Small intestine (tissue), 7 donors: ENCODE data around the gene AGPAT3. TPM values are rescaled to one million over a fixed set of nuclear protein-coding genes. Genes with fewer than 3 reads are reported as not detected.
"Not testable (repeated sequence)": the region's sequence is repeated elsewhere in the genome, so short reads cannot be mapped to it uniquely, and the experiment has no call there.

Source experiments
- DNase-seq, 2 donors: peaks; one replicate each; pipeline versions ENCODE4 v3.0.0 to v3.0.0-alpha.2; 2013
- FAIRE-seq: peaks from 2 replicates; lab custom pipeline; 2012; peaks lifted over from hg19 to GRCh38; lab: Jason Lieb, UNC
- H3K27ac ChIP-seq, 3 donors: one replicate each; pipeline ENCODE4 v1.5.1; 2013; ENCODE audit warnings: low read length in 2 of 3, mild to moderate bottlenecking in 2 of 3, control low read depth in 1 of 3, inconsistent platforms in 1 of 3, low read depth in 1 of 3, moderate library complexity in 1 of 3
- H3K27me3 ChIP-seq, 3 donors: one replicate each; pipeline ENCODE4 v1.6.1; 2013; ENCODE audit warnings: low read length in 3 of 3, inconsistent platforms in 1 of 3; ENCODE audit not compliant: control insufficient read depth in 3 of 3, insufficient read depth in 3 of 3
- H3K36me3 ChIP-seq, 3 donors: one replicate each; pipeline ENCODE4 v1.6.1; 2013; ENCODE audit warnings: low read length in 3 of 3, inconsistent platforms in 1 of 3, low read depth in 1 of 3, mild to moderate bottlenecking in 1 of 3, moderate library complexity in 1 of 3; ENCODE audit not compliant: control insufficient read depth in 3 of 3, insufficient read depth in 2 of 3
- H3K4me1 ChIP-seq, 3 donors: one replicate each; pipeline ENCODE4 v1.6.1; 2013; ENCODE audit warnings: low read length in 2 of 3, inconsistent platforms in 1 of 3, low read depth in 1 of 3, mild to moderate bottlenecking in 1 of 3, moderate library complexity in 1 of 3; ENCODE audit not compliant: control insufficient read depth in 3 of 3, insufficient read depth in 2 of 3
- H3K4me3 ChIP-seq, 3 donors: one replicate each; pipeline ENCODE4 v1.5.1; 2013; ENCODE audit warnings: low read length in 3 of 3, control low read depth in 1 of 3, inconsistent platforms in 1 of 3, low read depth in 1 of 3, mild to moderate bottlenecking in 1 of 3, moderate library complexity in 1 of 3
- H3K9me3 ChIP-seq, 2 donors: one replicate each; pipeline ENCODE4 v1.6.1; 2013; ENCODE audit warnings: low read depth in 1 of 2, low read length in 1 of 2; ENCODE audit not compliant: control insufficient read depth in 2 of 2, insufficient read depth in 1 of 2
- WGBS, 3 donors: extraction: QIAGEN DNeasy Blood & Tissue Kit; methylation state at CpG; one replicate each; pipeline ENCODE4 v1.1.7; 2013; 5-methylcytosine and 5-hydroxymethylcytosine counted together
- polyA plus RNA-seq, 4 donors: library from polyadenylated mRNA; stranded (reverse) in 3 of 4; unstranded in 1 of 4; fragments of 200-250 nt in 3 of 4; fragments of 120-200 nt in 1 of 4; gene quantifications; one replicate each; pipeline versions ENCODE4 v1.2.1 to v1.2.3, GENCODE V29; 2013
- donor health status: healthy with polysubstance abuse.
- donor health status: control.
- donor health status: control.
- donor health status: Bipolar disorder and iron deficiency.
- donor health status: healthy.

Gene AGPAT3
- polyA plus RNA-seq, 4 donors: 21.3 to 93.2 (median 42.8) TPM

DNA sequence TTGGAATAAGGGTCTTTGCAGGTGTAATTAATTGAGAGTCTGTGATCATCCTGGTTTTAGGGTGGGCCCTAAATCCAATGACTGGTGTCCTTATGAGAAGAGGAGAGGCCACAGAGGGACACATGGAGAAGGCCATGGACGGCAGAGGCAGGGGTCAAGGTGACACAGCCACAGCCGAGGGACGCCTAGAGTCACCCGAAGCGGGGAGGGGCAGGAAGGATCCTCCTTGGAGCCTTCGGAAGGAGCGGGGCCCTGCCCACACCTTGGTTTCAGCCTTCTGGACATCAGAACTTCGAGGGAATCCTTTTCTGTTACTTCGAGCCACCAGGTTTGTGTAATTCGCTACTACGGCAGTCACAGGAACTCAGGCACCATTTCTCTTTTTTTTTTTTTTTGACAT, 44.6 kb upstream of the AGPAT3 start:
- WGBS, 3 donors: 88 to 91% (median 89%) methylated on average over 10 to 11 of the region's 11 CpGs
- no peak for DNase-seq

DNA sequence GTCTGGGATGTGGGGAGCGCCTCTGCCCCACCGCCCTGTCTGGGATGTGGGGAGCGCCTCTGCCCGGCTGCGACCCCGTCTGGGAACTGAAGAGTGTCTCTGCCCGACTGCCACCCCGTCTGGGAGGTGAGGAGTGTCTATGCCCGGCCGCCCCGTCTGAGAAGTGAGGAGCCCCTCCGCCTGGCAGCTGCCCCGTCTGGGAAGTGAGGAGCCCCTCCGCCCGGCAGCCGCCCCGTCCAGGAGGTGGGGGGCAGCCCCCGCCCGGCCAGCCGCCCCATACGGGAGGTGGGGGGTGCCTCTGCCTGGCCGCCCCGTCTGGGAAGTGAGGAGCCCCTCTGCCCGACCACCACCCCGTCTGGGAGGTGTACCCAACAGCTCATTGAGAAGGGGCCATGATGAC, 42.9 kb upstream of the AGPAT3 start:
- not testable (repeated sequence) for H3K27ac ChIP-seq, H3K4me1 ChIP-seq, H3K36me3 ChIP-seq, H3K4me3 ChIP-seq, FAIRE-seq, DNase-seq
- H3K9me3 ChIP-seq: peaks cover 0 to 11% of the 10 kb centered on the region in 2 donors
- H3K27me3 ChIP-seq: peaks cover 0 to 19% (median 3%) of the 10 kb centered on the region in 3 donors
- whole genome bisulfite sequencing, 3 donors: 94 to 97% (median 94%) methylated on average over 23 to 25 of the region's 25 CpGs

More for the DNA sequence above, 44.6 kb upstream of the AGPAT3 start:
- Histone ChIP-seq H3K27ac (no peak overlapping the region), H3K27me3 (peaks cover 0 to 3% (median 0%) of the 10 kb centered on the region in 3 donors), H3K4me1 (peaks cover 0 to 3% (median 0%) of the 10 kb centered on the region in 3 donors), H3K36me3 (no peaks in the 10 kb centered on the region), H3K9me3 (peaks cover 0 to 11% of the 10 kb centered on the region in 2 donors), H3K4me3 (no peak overlapping the region)
- FAIRE-seq: no peak

DNA sequence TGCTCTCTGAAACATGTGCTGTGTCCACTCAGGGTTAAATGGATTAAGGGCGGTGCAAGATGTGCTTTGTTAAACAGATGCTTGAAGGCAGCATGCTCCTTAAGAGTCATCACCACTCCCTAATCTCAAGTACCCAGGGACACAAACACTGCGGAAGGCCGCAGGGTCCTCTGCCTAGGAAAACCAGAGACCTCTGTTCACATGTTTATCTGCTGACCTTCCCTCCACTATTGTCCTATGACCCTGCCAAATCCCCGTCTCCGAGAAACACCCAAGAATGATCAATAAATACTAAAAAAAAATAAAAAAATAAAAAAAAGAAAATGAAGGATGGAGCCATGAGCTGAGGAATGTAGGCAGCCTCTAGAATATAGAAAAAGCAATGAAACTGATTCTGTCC, 42.3 kb upstream of the AGPAT3 start:
- not testable (repeated sequence) for H3K4me3 ChIP-seq, H3K4me1 ChIP-seq, FAIRE-seq, H3K36me3 ChIP-seq, H3K27ac ChIP-seq, DNase-seq
- Histone ChIP-seq H3K9me3 (peaks cover 0 to 11% of the 10 kb centered on the region in 2 donors), H3K27me3 (peaks cover 0 to 22% (median 3%) of the 10 kb centered on the region in 3 donors)
- WGBS, 3 donors: 83 to 89% (median 87%) methylated on average over 2 of the region's 5 CpGs

DNA sequence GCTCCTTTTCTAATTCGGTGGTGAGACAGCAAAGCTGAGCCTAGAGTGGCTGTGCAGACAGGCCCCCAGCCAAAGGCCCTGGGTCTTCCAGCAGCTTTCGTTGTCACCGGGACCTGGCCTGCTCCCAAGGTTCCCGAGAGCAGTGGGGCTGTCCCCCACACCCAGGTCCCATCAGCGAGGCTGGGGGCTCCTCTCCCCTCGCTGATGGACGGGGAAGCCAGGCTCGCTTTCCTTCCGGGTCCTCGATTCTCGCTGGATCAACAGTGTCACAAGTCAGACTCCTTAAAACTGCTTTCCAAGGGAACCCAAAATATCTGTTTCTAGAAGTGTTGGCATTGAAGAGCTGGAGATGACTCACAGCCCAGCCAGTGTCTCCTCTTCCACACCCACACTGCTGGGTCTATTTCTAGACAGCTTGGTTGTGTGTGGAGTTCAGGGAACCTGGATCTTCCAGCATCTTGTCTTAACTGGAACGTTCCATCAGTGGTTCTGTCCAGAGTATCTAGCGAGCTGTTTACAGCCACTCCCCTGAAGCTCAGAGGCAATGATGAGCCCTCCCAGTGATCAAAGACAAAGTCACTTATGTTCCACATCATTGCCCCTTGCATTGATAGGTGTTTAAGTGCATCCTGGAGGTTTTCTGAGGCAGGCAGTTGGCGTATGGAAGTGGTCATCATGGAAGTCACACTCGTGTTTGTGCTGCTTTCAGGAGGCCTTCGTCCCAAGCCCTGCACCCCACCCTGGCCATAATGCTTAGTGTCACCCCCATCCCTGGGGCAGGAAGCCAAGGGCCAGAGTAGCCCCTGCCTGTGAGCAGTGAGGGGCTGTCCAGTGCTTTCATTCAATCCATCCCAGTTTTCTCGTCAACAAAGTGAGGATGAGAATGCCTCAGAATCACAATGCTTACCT, 40.4 kb upstream of the AGPAT3 start:
- WGBS, 3 donors: 83 to 87% (median 86%) methylated on average over 17 of the region's 17 CpGs
- FAIRE-seq: no peak

DNA sequence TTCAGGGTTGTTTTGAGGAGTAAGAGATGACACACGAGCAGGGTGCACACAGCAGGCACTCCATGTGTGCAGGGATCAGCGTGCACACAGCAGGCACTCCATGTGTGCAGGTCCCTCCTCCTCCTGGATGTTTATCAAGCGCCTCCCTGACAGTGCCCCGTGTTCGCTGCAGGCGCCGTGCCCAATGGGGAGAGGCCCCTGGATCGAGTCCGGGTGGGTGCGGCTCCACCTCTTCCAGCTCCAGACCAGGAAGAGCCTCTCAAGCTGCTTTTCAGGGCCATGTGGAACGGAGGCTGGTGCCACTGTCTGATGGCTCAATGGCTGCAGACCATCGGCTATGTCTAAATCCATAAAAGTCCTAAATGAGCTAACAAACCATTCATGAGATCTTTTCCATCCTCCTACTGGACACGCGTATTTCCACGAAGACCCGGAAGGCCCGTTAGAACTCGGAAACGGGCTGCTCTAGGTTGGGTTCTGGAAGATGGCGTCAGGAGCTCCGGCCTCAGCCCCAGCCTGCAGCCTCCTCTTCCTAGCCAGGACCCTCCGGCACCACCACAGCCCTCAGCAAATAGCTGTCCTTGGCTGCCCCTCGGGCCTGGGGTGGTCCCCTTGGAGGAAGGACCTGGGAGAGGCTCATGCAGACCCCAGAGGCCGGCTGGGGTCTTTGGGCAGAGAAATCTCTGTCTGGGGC, 39.6 kb upstream of the AGPAT3 start:
- Histone ChIP-seq H3K27ac (no peak overlapping the region), H3K4me1 (no peaks in the 10 kb centered on the region), H3K9me3 (no peaks in the 10 kb centered on the region), H3K27me3 (peaks cover 0 to 22% (median 3%) of the 10 kb centered on the region in 3 donors), H3K36me3 (no peaks in the 10 kb centered on the region), H3K4me3 (no peak overlapping the region)
- DNase-seq: peak in 1 of 2 donors; percentile 35
- WGBS, 3 donors: 56 to 77% (median 64%) methylated on average over 24 of the region's 24 CpGs
- FAIRE-seq: no peak

More for the DNA sequence above, 40.4 kb upstream of the AGPAT3 start:
- Histone ChIP-seq H3K27me3 (peaks cover 0 to 22% (median 3%) of the 10 kb centered on the region in 3 donors), H3K4me1 (no peaks in the 10 kb centered on the region), H3K36me3 (no peaks in the 10 kb centered on the region), H3K9me3 (no peaks in the 10 kb centered on the region), H3K27ac (no peak overlapping the region), H3K4me3 (no peak overlapping the region)
- DNase-seq: no peak

DNA sequence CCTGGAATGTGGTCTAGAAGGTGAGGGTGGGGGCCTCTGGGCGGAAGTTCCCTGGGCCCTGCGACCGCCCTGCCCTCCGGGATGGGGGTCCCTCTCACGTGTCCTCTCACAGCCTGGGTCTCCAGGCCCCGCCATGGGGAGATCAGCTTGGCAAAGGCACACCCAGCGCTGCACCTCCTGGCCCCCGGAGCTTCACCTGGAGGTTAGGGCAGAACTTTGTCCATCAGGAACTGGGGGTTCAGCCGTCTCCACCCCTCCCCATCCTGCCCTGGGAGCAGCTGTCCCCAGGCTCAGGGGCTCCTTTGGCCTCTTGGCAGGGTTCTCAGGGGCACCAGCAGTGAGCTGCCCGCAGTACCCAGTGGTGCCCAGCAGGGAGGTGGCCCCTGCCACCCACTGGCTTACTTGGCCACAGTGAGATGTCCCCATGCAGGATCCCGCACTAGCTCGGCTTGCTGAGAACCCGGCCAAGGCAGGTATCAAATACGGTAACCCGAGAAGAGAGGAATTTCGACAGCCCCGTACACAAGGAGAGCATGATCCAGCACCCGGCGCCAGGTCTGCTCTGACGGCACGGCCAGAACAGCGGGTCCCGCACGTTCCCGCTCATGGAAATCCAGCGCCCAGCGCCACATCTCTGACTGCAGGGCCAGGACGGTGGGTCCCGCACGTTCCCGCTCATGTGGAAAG, 38.9 kb upstream of the AGPAT3 start:
- no peak overlapping the region for H3K27ac ChIP-seq
- FAIRE-seq (no peak), DNase-seq (peak in 1 of 2 donors; percentile 29)
- no peak overlapping the region for H3K4me3 ChIP-seq
- no peaks in the 10 kb centered on the region for H3K4me1 ChIP-seq
- peaks cover 0 to 22% (median 3%) of the 10 kb centered on the region in 3 donors for H3K27me3 ChIP-seq
- no peaks in the 10 kb centered on the region for H3K36me3 ChIP-seq
- WGBS, 3 donors: 20 to 51% (median 41%) methylated on average over 25 to 31 of the region's 31 CpGs
- H3K9me3 ChIP-seq: no peaks in the 10 kb centered on the region

DNA sequence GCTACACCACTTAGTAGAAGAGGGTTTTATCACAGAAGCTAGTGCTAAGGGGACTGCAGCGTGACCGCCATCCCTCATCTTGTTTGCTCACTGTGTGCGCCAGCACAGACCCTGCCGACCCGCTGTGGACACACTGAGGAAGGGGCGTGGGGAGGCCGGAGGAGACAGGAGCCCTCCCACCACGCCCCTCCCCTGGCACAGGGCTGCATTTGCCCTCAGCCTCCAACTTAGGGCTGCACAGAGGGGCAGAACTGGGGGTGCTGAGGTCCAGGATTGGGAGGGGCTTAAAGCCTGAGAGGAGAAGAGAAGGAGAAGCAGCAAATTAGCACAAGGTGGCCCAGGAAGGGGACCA, 38.4 kb upstream of the AGPAT3 start:
- Histone ChIP-seq H3K4me1 (no peaks in the 10 kb centered on the region), H3K27ac (no peak overlapping the region), H3K27me3 (peaks cover 0 to 22% (median 3%) of the 10 kb centered on the region in 3 donors), H3K36me3 (no peaks in the 10 kb centered on the region), H3K4me3 (no peak overlapping the region), H3K9me3 (no peaks in the 10 kb centered on the region)
- DNase-seq (no peak), FAIRE-seq (no peak)
- 18 to 60% (median 35%) methylated on average over 8 of the region's 8 CpGs for WGBS, 3 donors
